ENCODE measurements around the gene NCOR2. TPM values are rescaled to one million over a fixed set of nuclear protein-coding genes. Genes with fewer than 3 reads are reported as not detected.
A peak's percentile ranks its signal among the peaks of the same experiment; 100 is the strongest.

Gene NCOR2
- total RNA-seq, 2 experiments from 2014 or later, result 84.6 to 99.4 TPM

- CTCF ChIA-PET, result no interaction called here
- peaks cover 5% of the 10 kb centered on the region for H3K36me3 Mint-ChIP-seq
- H3K27me3 Mint-ChIP-seq, result peaks cover 7% of the 10 kb centered on the region
- peaks cover 44% of the 10 kb centered on the region for H3K4me1 Mint-ChIP-seq
- DNase-seq (no peak), ATAC-seq (no peak)
- H3K27ac Mint-ChIP-seq, result no peak overlapping the region
- H3K4me3 Mint-ChIP-seq, result no peak overlapping the region
- no peaks in the 10 kb centered on the region for H3K9me3 Mint-ChIP-seq (ENCODE audit: low read depth)
These were observed 22.4 kb downstream of the NCOR2 start for GRCh38 chr12:124544983-124545382.

DNA sequence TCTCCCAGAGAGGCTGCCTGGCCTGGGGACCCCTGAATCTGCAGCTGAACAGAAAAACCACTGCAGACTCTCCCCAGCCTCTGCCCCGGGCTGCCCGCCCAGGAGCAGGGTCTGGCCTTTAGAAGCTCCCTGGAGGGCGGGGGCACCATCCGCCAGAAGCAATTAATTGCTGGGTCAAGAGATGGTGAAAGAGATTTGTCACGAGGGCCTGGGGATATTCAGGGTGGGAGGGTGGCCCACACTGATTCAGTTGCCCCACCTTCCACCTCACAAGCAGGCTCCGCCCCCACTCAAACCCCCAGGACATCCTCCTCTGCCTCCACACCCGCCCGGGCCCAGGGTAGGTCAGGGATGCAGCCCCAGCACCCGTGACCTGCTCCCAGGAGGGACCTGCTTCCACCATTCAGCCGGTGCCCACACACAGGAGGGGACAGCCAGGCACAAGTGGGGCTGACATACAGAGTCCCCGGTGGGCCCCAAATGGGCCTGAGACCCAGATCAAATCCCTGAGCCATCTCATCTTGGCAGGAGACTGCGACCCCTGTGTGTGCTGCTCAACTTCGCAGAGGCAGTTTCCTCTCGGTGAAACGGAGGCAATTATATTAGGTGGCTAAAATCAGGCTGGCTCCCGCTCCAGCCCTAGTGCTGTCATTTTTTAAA lies 23.0 kb downstream of the NCOR2 start:
- Mint-ChIP-seq H3K4me3 (no peak overlapping the region), H3K9me3 (ENCODE audit: low read depth) (no peaks in the 10 kb centered on the region), H3K27ac (no peak overlapping the region), H3K36me3 (peaks cover 5% of the 10 kb centered on the region), H3K4me1 (peaks cover 46% of the 10 kb centered on the region), H3K27me3 (peaks cover 7% of the 10 kb centered on the region)
- DNase-seq, result no peak
- CTCF ChIA-PET, result no interaction called here
- ATAC-seq, result no peak

- H3K9me3 Mint-ChIP-seq (ENCODE audit: low read depth), result no peaks in the 10 kb centered on the region
- no peak for DNase-seq
- H3K27me3 Mint-ChIP-seq, result peaks cover 6% of the 10 kb centered on the region
- H3K27ac Mint-ChIP-seq, result no peak overlapping the region
- H3K4me3 Mint-ChIP-seq, result no peak overlapping the region
- peaks cover 5% of the 10 kb centered on the region for H3K36me3 Mint-ChIP-seq
- ATAC-seq, result no peak
- CTCF ChIA-PET, result no interaction called here
- H3K4me1 Mint-ChIP-seq, result peaks cover 46% of the 10 kb centered on the region
These were observed 23.7 kb downstream of the NCOR2 start for GRCh38 chr12:124543590-124544310.

GRCh38 chr12:124543052-124543589 lies 24.3 kb downstream of the NCOR2 start:
- Mint-ChIP-seq H3K36me3 (peaks cover 5% of the 10 kb centered on the region), H3K4me3 (no peak overlapping the region), H3K27ac (no peak overlapping the region), H3K9me3 (ENCODE audit: low read depth) (no peaks in the 10 kb centered on the region), H3K27me3 (peaks cover 5% of the 10 kb centered on the region), H3K4me1 (peaks cover 47% of the 10 kb centered on the region)
- DNase-seq (peak; percentile 44), ATAC-seq (no peak)
- CTCF ChIA-PET, result no interaction called here

DNA sequence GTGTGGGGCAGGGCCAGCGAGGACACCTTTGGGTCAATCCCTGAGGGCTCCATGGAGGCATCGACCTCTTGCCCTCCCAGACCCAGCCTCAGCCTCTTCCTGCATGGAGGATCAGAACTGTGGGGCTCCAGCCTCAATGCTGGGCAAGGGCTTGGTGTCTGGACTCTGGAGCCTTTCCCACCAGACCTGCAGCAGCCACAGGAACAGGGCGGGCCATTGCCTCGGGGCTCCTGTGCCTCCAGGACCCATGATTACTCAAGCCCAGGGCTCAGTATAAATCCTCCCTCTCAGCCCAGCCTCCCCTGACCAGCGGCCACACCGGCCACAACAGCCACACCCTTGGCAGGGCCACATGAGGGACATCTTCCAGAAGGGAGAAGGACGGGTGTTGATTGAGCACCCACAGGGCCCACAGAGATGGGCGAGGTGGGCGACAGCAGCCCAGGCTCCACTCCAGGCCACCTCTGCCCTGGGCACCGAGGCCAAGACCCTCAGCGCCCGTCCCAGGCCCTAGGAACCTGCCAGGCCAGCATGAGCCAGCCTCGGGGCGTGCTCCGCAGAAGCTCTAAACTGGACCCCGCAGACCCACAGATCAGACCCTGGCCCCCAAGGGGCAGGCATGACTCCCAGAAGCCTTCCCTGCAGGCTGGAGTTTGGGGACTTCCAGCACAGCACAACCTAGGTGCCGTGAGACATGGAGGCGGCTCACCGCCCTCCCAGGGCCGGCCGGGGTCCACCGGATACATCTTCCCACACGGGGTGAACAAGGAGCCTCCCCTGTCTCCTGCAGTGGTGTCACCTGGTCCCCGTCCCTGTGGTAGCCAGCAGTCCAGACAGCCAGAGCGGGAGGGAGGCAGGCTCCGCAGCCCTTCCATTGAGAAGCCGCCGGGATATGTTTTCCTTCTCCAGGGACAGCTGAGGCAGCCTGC lies 25.1 kb downstream of the NCOR2 start:
- no peaks in the 10 kb centered on the region for H3K9me3 Mint-ChIP-seq (ENCODE audit: low read depth)
- CTCF ChIA-PET, result no interaction called here
- H3K27me3 Mint-ChIP-seq, result peaks cover 5% of the 10 kb centered on the region
- H3K36me3 Mint-ChIP-seq, result no peaks in the 10 kb centered on the region
- peaks cover 43% of the 10 kb centered on the region for H3K4me1 Mint-ChIP-seq
- DNase-seq (no peak), ATAC-seq (no peak)
- H3K27ac Mint-ChIP-seq, result no peak overlapping the region
- no peak overlapping the region for H3K4me3 Mint-ChIP-seq

GRCh38 chr12:124541322-124541721 lies 26.1 kb downstream of the NCOR2 start:
- H3K27ac Mint-ChIP-seq, result no peak overlapping the region
- no peak overlapping the region for H3K4me3 Mint-ChIP-seq
- CTCF ChIA-PET, result no interaction called here
- no peaks in the 10 kb centered on the region for H3K9me3 Mint-ChIP-seq (ENCODE audit: low read depth)
- H3K27me3 Mint-ChIP-seq, result peaks cover 5% of the 10 kb centered on the region
- ATAC-seq (no peak), DNase-seq (no peak)
- H3K36me3 Mint-ChIP-seq, result no peaks in the 10 kb centered on the region
- H3K4me1 Mint-ChIP-seq, result peaks cover 35% of the 10 kb centered on the region

DNA sequence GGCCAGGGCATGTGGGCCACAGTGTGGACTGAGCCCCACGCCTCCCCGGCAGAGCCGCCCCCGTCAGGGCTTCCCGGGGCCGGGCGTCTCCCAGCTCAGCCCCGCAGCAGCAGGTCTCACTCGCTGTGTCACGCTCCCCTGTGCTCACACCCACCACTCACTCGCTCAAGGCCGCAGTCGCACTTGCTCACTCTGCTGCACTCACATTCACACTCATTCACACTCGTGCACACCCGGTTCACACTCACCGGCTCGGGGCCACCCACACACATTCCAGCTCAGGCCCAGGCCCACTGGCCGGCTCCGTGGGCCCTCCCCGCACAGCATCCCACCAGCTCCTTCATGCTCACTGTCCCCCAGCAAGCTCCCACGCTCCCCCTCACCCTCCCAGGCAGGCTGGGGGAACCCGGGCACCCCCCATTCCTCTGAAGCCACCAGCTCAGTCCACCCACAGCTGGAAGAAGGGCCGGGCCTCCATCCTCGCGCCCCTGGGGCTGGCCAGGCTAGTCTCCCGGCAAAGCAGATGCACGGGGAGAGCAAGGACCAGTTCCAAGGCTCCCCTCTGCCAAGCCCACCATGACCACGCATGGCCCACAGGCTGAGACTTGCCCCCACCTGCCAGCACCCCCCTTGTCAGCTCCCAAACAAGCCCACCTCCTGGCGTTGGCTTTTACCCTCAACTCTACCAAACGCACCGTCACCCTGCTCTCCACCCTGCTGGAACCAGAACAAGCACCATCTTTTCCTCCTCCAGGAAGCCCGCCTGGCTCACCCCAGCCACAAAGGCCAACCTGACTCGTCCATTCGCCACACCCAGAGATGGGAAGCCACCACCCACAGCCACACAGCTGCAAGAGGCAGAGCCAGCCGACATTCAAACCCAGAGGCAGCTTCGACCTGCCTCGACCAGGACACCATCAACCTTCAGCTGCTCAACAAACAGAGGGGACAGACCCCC lies 28.0 kb downstream of the NCOR2 start:
- H3K27me3 Mint-ChIP-seq, result no peaks in the 10 kb centered on the region
- peaks cover 15% of the 10 kb centered on the region for H3K4me1 Mint-ChIP-seq
- no peak for DNase-seq
- no peaks in the 10 kb centered on the region for H3K36me3 Mint-ChIP-seq
- no peak for ATAC-seq
- no peak overlapping the region for H3K4me3 Mint-ChIP-seq
- CTCF ChIA-PET, result no interaction called here
- no peaks in the 10 kb centered on the region for H3K9me3 Mint-ChIP-seq (ENCODE audit: low read depth)
- no peak overlapping the region for H3K27ac Mint-ChIP-seq

- no peak overlapping the region for H3K27ac Mint-ChIP-seq
These were observed 29.0 kb downstream of the NCOR2 start for GRCh38 chr12:124538194-124539082.

DNA sequence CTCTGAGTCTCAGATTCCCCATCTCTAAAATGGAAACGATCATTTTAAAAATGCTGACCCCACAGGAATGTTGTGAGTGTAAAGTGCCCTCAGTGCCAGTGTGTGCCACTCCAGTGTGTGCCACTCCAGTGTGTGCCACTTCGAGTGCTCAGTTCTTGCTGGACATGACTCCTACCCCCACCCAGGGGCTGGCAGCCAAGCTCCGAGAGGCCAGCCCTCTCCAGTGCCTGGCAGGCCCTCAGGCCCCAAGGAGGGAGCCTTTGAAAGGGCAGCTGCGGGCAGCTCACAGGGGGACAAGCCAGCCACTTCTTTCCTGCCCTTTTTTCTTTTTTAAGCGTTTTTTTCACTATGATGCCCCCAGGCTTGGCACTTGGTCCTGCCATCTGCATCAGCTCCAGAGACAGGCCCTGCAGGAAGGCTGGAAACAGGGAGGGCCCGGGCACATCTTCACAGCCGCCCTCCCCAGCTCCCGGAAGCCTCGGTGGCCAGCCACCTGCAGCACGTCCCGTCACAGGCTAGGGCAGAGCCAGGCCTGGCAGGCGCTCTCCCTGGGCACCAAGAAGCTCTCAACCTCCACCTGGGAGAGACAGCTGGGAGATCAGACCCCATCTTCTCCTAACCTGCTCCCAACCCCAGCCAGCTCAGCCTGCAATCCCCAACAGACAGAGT lies 29.8 kb downstream of the NCOR2 start:
- no peaks in the 10 kb centered on the region for H3K36me3 Mint-ChIP-seq
- H3K27me3 Mint-ChIP-seq, result no peaks in the 10 kb centered on the region
- no peak overlapping the region for H3K27ac Mint-ChIP-seq
- peaks cover 12% of the 10 kb centered on the region for H3K4me1 Mint-ChIP-seq
- no peak for DNase-seq
- H3K9me3 Mint-ChIP-seq (ENCODE audit: low read depth), result no peaks in the 10 kb centered on the region
- CTCF ChIA-PET, result interaction anchor here (1.0 kb wide), 1 partner anchor 36 kb away, joined by 3 read pairs; no protein-coding TSS in a partner anchor
- no peak overlapping the region for H3K4me3 Mint-ChIP-seq
- no peak for ATAC-seq

More at GRCh38 chr12:124538194-124539082, 29.0 kb downstream of the NCOR2 start:
- ATAC-seq, result no peak
- H3K4me1 Mint-ChIP-seq, result peaks cover 12% of the 10 kb centered on the region
- no peak overlapping the region for H3K4me3 Mint-ChIP-seq
- no peaks in the 10 kb centered on the region for H3K27me3 Mint-ChIP-seq
- CTCF ChIA-PET, result interaction anchor here (1.0 kb wide), 1 partner anchor 37 kb away, joined by 3 read pairs; no protein-coding TSS in a partner anchor
- H3K9me3 Mint-ChIP-seq (ENCODE audit: low read depth), result no peaks in the 10 kb centered on the region
- DNase-seq, result no peak
- H3K36me3 Mint-ChIP-seq, result no peaks in the 10 kb centered on the region

DNA sequence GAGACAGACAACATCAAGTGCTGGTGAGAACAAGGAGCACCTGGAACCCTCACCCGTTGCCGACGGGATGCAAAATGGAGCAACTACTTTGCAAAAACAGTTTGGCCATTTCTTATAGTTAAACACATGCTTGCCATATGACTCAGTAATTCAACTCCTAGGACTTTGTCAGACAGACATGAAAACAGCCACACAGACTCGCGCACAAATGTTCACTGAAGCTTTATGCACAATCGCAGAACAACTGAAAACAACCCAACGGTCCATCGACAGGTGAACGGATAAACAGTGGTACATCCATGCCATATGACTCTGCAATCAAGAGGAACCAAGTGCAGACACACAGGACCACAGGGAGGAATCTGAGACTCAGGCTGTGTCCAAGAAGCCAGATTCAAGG lies 30.8 kb downstream of the NCOR2 start:
- no peaks in the 10 kb centered on the region for H3K9me3 Mint-ChIP-seq (ENCODE audit: low read depth)
- H3K4me3 Mint-ChIP-seq, result no peak overlapping the region
- peaks cover 12% of the 10 kb centered on the region for H3K4me1 Mint-ChIP-seq
- DNase-seq (no peak), ATAC-seq (no peak)
- H3K27ac Mint-ChIP-seq, result no peak overlapping the region
- CTCF ChIA-PET, result no interaction called here
- no peaks in the 10 kb centered on the region for H3K27me3 Mint-ChIP-seq
- H3K36me3 Mint-ChIP-seq, result no peaks in the 10 kb centered on the region

All from activated CD8-positive, alpha-beta memory T cell treated with anti-CD3 and anti-CD28 coated beads, Interleukin-2, amount 10 ng/mL, durations not matched to agents 7 days and 5 days (primary cell).